Heart left ventricle (tissue), 16 donors: ENCODE results near the gene HMGN4. TPM values are rescaled to one million over a fixed set of nuclear protein-coding genes. Genes with fewer than 3 reads are reported as not detected.
"Not testable (repeated sequence)": the region's sequence is repeated elsewhere in the genome, so short reads cannot be mapped to it uniquely, and the experiment has no call there.

Experiments used
- ATAC-seq, 4 donors: fragments of 200-7000 bp; cut with Tn5 transposase; one replicate each; pipeline ENCODE4 v1.9.1; 2020 to 2022; ENCODE audit warnings: moderate library complexity in 4 of 4, mild to moderate bottlenecking in 3 of 4, moderate number of reproducible peaks in 1 of 4
- DNase-seq, 5 donors: peaks; one replicate each; pipeline ENCODE4 v3.0.0-alpha.2; 2020
- H3K27ac ChIP-seq, 12 donors: fragments of 200-600 bp; sonication (generic) in 4 of 12; one replicate each; pipeline versions ENCODE4 v1.5.0 to v1.8.0; 2016 to 2022; ENCODE audit warnings: mild to moderate bottlenecking in 2 of 12
- H3K27me3 ChIP-seq, 9 donors: fragments of 200-600 bp; sonication (generic) in 2 of 9; one replicate each; pipeline versions ENCODE4 v1.5.1 to v1.8.0; 2016 to 2022; ENCODE audit warnings: mild to moderate bottlenecking in 3 of 9
- H3K36me3 ChIP-seq, 9 donors: fragments of 200-600 bp; sonication (generic) in 2 of 9; one replicate each; pipeline versions ENCODE4 v1.5.0 to v1.8.0; 2018 to 2022; ENCODE audit warnings: mild to moderate bottlenecking in 2 of 9
- H3K4me1 ChIP-seq, 12 donors: fragments of 200-600 bp; sonication (generic) in 4 of 12; one replicate each; pipeline versions ENCODE4 v1.5.0 to v1.8.0; 2016 to 2022; ENCODE audit warnings: mild to moderate bottlenecking in 3 of 12
- H3K4me3 ChIP-seq, 12 donors: fragments of 200-600 bp; sonication (generic) in 4 of 12; one replicate each; pipeline versions ENCODE4 v1.5.0 to v1.8.0; 2017 to 2022; ENCODE audit warnings: mild to moderate bottlenecking in 9 of 12, moderate library complexity in 4 of 12
- H3K9me3 ChIP-seq, 12 donors: fragments of 200-600 bp; sonication (generic) in 4 of 12; one replicate each; pipeline versions ENCODE4 v1.5.0 to v1.8.0; 2016 to 2022; ENCODE audit warnings: mild to moderate bottlenecking in 1 of 12
- CTCF ChIP-seq, 12 donors: fragments of 200-600 bp; sonication (generic) in 4 of 12; IDR thresholded peaks; one replicate each; pipeline versions ENCODE4 v1.5.0 to v1.8.0; 2018 to 2022; ENCODE audit warnings: antibody characterized with exemption in 12 of 12, mild to moderate bottlenecking in 5 of 12
- POLR2A ChIP-seq, 2 donors: fragments of 450-650 bp; IDR thresholded peaks; one replicate each; pipeline ENCODE4 v1.6.1; 2017; ENCODE audit warnings: antibody characterized with exemption in 2 of 2, mild to moderate bottlenecking in 2 of 2, moderate library complexity in 2 of 2
- WGBS, 4 donors: extraction: QIAGEN DNeasy Blood & Tissue Kit in 2 of 4; methylation state at CpG; one replicate each; pipeline versions ENCODE4 v1.1.5 to v1.1.7; 2013 to 2018; 5-methylcytosine and 5-hydroxymethylcytosine counted together
- intact Hi-C, 10 donors: fragments of 100-400 bp; cut with DNase I; formaldehyde crosslinking; loops; one replicate each; pipeline versions ENCODE4 v1.11.1 to v1.14.2; 2022
- polyA plus RNA-seq, 2 donors: library from polyadenylated mRNA; stranded (reverse); fragments of 200-250 nt; gene quantifications; one replicate each; pipeline ENCODE4 v1.2.3, GENCODE V29; 2013
- total RNA-seq, 9 donors: library from RNA; depleted of rRNA in 2 of 9; stranded (reverse); fragments of >200 nt in 2 of 9; fragmentation: NEBNext Ultra II Directional in 3 of 9; extraction: Animal tissue kit (Norgen Biotek cat#: 25700) in 3 of 9; gene quantifications; one replicate each; pipeline versions ENCODE4 v1.1.0 to v1.2.4, GENCODE V29; 2016 to 2023
- donor health status: ischemic (EF 13 %, LVEDD 7.1; RV severe dilation, severe dysfunction).
- donor health status: healthy with polysubstance abuse.
- donor health status: DM: no; HTN: yes; CAD: no.
- donor health status: DM: no; HTN: no; CAD: no.
- donor health status: ischemic (EF 25% LVEDD 6.9; RV normal size, moderate dysfunction).
- donor health status: ischemic (EF 25% LVEDD 5.7; RV mildly dilated, moderate dysfunction).
- donor health status: healthy.
- donor health status: DM: yes; HTN: yes; CAD: no.
- donor health status: ischemic (EF 35%, LVEDD 5.7; RV mildly dilated, moderate dysfunction).
- donor health status: nonischemic (EF 11% LVEDD 7.7; RV severe dilation, severe dysfunction).
- donor health status: DM: yes; HTN: yes; CAD: no.
- donor health status: PGD.
- donor health status: ischemic (EF 29% LVEDD 5.4; RV normal size, mild dysfunction).
- donor health status: nonischemic (EF 23%, LVEDD 6.1; RV moderate dilation, normal function).

HMGN4 gene
- total and polyA plus RNA-seq, 11 donors = 5.8 to 52.8 (median 32.1) TPM

- H3K36me3 ChIP-seq = peaks cover 0 to 52% (median 46%) of the 10 kb centered on the region in 9 donors
- H3K27ac ChIP-seq = no peak overlapping the region
- H3K9me3 ChIP-seq = no peaks in the 10 kb centered on the region
- no peak overlapping the region for H3K4me3 ChIP-seq
- no peak for ATAC-seq
- no peak for DNase-seq
- intact Hi-C loops = no loop called here
- H3K27me3 ChIP-seq = no peaks in the 10 kb centered on the region
- H3K4me1 ChIP-seq = peaks cover 0 to 13% (median 0%) of the 10 kb centered on the region in 12 donors
- no peak for TF ChIP-seq CTCF (IDR thresholded peaks at IDR 0.05)
- no peak for TF ChIP-seq POLR2A (IDR thresholded peaks at IDR 0.05)
Measured at GRCh38 chr6:26544473-26544872, 6.3 kb downstream of the HMGN4 start.

DNA sequence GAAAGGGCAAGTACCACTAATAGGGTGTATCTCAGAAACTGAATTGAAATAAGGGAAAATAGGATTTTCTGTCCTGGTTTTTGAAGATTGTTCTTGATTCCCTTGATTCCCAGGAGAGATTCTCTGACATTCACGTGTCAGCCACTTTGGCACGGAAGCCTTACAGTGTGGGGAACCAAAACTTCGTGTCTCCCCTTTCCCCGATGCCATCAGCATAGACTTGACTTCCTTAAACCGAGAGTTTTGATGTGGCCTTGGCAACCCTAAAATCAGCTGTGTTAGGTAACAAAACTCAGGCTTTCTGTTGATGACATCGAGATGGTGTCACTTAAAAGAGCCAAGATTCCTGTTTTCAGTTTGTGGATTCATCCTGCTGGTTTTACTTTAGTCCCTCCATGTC, 7.5 kb downstream of the HMGN4 start:
- no peak for ATAC-seq
- TF ChIP-seq CTCF (IDR thresholded peaks at IDR 0.05) = no peak
- TF ChIP-seq POLR2A (IDR thresholded peaks at IDR 0.05) = no peak

DNA sequence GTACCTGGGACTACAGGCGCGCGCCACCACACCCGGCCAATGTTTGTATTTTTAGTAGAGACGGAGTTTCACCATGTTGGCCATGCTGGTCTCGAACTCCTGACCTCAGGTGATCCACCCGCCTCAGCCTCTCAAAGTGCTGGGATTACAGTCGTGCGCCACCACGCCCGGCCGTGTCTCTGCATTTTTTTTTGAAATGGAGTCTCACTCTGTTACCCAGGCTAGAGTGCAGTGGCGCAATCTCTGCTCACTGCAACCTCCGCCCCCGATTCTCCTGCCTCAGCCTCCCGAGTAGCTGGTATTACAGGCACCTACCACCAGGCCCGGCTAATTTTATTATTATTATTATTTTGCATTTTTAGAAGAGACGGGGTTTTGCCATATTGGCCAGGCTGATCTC, 9.2 kb downstream of the HMGN4 start:
- H3K27ac ChIP-seq, intact Hi-C loops, H3K27me3 ChIP-seq, H3K9me3 ChIP-seq, ATAC-seq, DNase-seq, H3K4me3 ChIP-seq: not testable (repeated sequence)
- H3K36me3 ChIP-seq = peaks cover 0 to 46% (median 39%) of the 10 kb centered on the region in 9 donors
- H3K4me1 ChIP-seq = peaks cover 0 to 12% (median 0%) of the 10 kb centered on the region in 12 donors
- WGBS, 4 donors = 96 to 97% (median 96%) methylated on average over 18 of the region's 18 CpGs

More for the DNA sequence above, 7.5 kb downstream of the HMGN4 start:
- H3K36me3 ChIP-seq = peaks cover 0 to 52% (median 46%) of the 10 kb centered on the region in 9 donors
- no peaks in the 10 kb centered on the region for H3K27me3 ChIP-seq
- WGBS, 4 donors = 83 to 92% (median 85%) methylated on average over 6 of the region's 6 CpGs
- intact Hi-C loops = no loop called here
- H3K4me3 ChIP-seq = no peak overlapping the region
- H3K27ac ChIP-seq = peak overlapping the region in 1 of 12 donors; percentile 2
- peaks cover 0 to 16% (median 0%) of the 10 kb centered on the region in 12 donors for H3K4me1 ChIP-seq
- H3K9me3 ChIP-seq = no peaks in the 10 kb centered on the region
- DNase-seq = no peak

GRCh38 chr6:26550250-26550993, 12.3 kb downstream of the HMGN4 start:
- intact Hi-C loops = loop anchor here in 2 of 10 donors (10.0 kb wide), 2 partner anchors 236 to 924 kb away; partner anchors contain the start of gene ZNF184 (in 1 of the 2)
- Histone ChIP-seq H3K27me3 (no peaks in the 10 kb centered on the region), H3K27ac (peak overlapping the region in 6 of 12 donors; percentile 10 to 67 (median 36)), H3K36me3 (peaks cover 0 to 18% (median 14%) of the 10 kb centered on the region in 9 donors), H3K4me1 (peaks cover 0 to 33% (median 10%) of the 10 kb centered on the region in 12 donors), H3K9me3 (no peaks in the 10 kb centered on the region), H3K4me3 (peak overlapping the region; percentile 21 to 71 (median 56))
- TF ChIP-seq POLR2A (IDR thresholded peaks at IDR 0.05) (no peak), CTCF (IDR thresholded peaks at IDR 0.05) (peak in 2 of 12 donors; percentile 5 to 16)
- peak in 3 of 4 donors; percentile 54 to 74 (median 74) for ATAC-seq
- DNase-seq = peak; percentile 49 to 85 (median 77)
- 5 to 8% (median 6%) methylated on average over 36 to 42 of the region's 42 CpGs for WGBS, 4 donors
